22Rv1 (cell line): ENCODE measurements around the gene POLD4.

Experiments used
- H3K27ac ChIP-seq: fragments of 450-650 bp; 2 replicates; pipeline ENCODE4 v1.5.1; 2017
- CTCF ChIP-seq: fragments of 450-650 bp; IDR thresholded peaks from 2 replicates; pipeline ENCODE4 v1.5.1; 2017; ENCODE audit warnings: mild to moderate bottlenecking
- ZFX ChIP-seq: fragments of 450-650 bp; IDR thresholded peaks from 2 replicates; pipeline ENCODE4 v1.6.1; 2017; ENCODE audit warnings: antibody characterized with exemption, borderline replicate concordance

The POLD4 gene

DNA sequence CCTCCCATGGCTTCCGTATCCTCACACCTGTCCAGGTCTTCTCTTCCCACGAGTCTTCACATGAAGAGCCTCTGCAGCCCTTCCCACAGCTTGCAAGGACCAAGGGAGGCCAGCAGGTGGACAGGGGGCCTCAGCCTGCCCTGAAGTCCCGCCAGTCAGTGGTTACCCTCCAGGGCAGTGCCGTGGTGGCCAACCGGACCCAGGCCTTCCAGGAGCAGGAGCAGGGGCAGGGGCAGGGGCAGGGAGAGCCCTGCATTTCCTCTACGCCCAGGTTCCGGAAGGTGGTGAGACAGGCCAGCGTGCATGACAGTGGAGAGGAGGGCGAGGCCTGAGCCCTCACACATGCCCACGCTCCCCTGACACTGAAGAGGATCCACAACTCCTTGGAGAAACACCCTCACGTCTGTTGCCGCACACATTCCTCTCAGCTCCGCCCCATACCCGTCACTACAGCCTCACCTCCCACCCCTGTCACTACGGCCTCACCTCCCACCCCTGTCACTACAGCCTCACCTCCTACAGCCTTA, 41.7 kb downstream of the POLD4 start:
- TF ChIP-seq CTCF (no peak), ZFX (no peak)
- H3K27ac ChIP-seq = peak overlapping the region; percentile 95

GRCh38 chr11:67311051-67311555, 42.2 kb downstream of the POLD4 start:
- H3K27ac ChIP-seq = peak overlapping the region; percentile 95
- TF ChIP-seq CTCF = no peak
- no peak for TF ChIP-seq ZFX

GRCh38 chr11:67310246-67311050, 42.9 kb downstream of the POLD4 start:
- TF ChIP-seq ZFX = no peak
- no peak for TF ChIP-seq CTCF
- H3K27ac ChIP-seq = peak overlapping the region; percentile 95

DNA sequence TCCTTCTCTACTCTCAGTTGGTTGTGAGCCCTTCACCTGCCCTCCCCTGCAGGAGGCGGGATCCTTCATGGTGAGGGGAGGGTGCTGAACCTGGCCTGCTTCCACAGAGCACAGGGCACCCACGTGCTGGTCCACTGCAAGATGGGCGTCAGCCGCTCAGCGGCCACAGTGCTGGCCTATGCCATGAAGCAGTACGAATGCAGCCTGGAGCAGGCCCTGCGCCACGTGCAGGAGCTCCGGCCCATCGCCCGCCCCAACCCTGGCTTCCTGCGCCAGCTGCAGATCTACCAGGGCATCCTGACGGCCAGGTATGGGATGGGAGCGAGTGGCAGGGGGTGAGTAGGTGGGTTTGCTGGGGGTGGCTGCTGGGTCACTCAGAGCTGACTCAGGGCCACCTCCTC, 43.7 kb downstream of the POLD4 start:
- no peak for TF ChIP-seq ZFX
- TF ChIP-seq CTCF = no peak
- H3K27ac ChIP-seq = no peak overlapping the region

DNA sequence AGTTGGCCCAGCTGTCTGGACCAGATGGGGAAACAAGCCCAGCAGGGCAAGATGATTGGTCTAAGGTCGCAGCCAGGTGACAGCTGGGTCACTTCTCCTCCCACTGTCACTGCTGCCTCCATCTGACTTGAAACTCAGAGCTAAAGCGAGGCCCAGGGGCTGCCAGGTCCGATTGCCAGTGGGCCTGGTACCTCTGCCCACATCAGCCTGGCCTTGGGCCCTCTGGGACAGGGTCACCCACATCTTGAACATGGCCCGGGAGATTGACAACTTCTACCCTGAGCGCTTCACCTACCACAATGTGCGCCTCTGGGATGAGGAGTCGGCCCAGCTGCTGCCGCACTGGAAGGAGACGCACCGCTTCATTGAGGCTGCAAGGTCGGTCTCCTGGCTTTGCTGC, 44.2 kb downstream of the POLD4 start:
- no peak overlapping the region for H3K27ac ChIP-seq
- TF ChIP-seq ZFX (no peak), CTCF (no peak)

DNA sequence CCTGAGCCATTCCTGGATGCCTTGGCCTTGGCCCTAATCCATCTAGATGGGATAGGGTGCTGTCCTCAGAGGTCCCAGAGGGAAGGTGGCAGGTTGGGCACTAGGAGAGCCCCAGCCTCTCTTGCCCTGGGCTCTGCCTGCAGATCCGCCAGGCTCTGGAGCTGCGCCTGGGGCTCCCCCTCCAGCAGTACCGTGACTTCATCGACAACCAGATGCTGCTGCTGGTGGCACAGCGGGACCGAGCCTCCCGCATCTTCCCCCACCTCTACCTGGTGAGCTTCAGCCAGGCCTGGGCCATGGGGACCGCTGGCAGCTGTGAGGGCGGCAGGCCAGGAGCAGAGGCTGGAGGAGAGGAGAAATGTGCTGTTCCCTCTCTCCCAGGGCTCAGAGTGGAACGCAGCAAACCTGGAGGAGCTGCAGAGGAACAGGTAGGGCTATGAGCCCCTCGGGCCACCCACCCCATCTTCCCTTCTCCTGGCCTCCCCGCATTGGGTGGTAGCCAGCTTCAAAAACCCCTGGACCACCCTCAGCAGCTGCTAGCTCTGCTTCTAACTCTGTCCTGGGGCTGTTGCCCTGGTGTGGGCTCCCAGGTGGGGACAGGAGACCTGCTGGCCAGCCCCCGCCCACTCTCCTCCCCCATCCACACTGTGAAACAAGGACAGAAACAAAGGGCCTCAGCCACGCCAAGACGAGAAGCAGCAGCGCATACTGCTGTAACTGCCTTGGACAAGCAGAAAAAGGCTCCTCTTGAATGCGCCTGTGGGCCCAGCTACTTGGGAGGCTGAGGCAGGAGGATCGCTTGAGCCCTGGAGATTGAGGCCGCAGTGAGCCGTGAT, 45.1 kb downstream of the POLD4 start:
- TF ChIP-seq ZFX (no peak), CTCF (no peak)
- H3K27ac ChIP-seq = no peak overlapping the region
